Measurements from ENCODE around the gene UBL4A. TPM values are rescaled to one million over a fixed set of nuclear protein-coding genes. Genes with fewer than 3 reads are reported as not detected.
A peak's percentile ranks its signal among the peaks of the same experiment; 100 is the strongest.

Gene UBL4A
- 10.9 and 35.0 TPM in 2 replicates for total RNA-seq (ENCODE audit: low replicate concordance)

- DNase-seq (ENCODE audit: low read depth) = peak; percentile 15
- peak within 1 kb of the TSS; percentile 67 for H3K4me3 ChIP-seq (ENCODE audit: low read depth, low read length)
- TF ChIP-seq CTCF (IDR thresholded peaks at IDR 0.05; ENCODE audit: insufficient read depth, low read length) = no peak
These were observed at the start of gene UBL4A for GRCh38 chrX:154486396-154487207. Gene UBL4A, minus strand, starts transcription at chrX:154486615. Its CDS starts 31 bp downstream, at chrX:154486584.

GRCh38 chrX:154535892-154536291, 49.5 kb upstream of the UBL4A start:
- no peak for TF ChIP-seq CTCF (IDR thresholded peaks at IDR 0.05; ENCODE audit: insufficient read depth, low read length)
- no peak for DNase-seq (ENCODE audit: low read depth)
- H3K4me3 ChIP-seq (ENCODE audit: low read depth, low read length) = no peak overlapping the region

GRCh38 chrX:154534526-154535322, 48.3 kb upstream of the UBL4A start:
- H3K4me3 ChIP-seq (ENCODE audit: low read depth, low read length) = no peak overlapping the region
- DNase-seq (ENCODE audit: low read depth) = peak; percentile 84
- TF ChIP-seq CTCF (IDR thresholded peaks at IDR 0.05; ENCODE audit: insufficient read depth, low read length) = peak; percentile 95

GRCh38 chrX:154532690-154533089, 46.3 kb upstream of the UBL4A start:
- no peak for DNase-seq (ENCODE audit: low read depth)
- no peak for TF ChIP-seq CTCF (IDR thresholded peaks at IDR 0.05; ENCODE audit: insufficient read depth, low read length)

GRCh38 chrX:154531626-154532025, 45.2 kb upstream of the UBL4A start:
- no peak overlapping the region for H3K4me3 ChIP-seq (ENCODE audit: low read depth, low read length)
- peak; percentile 67 for DNase-seq (ENCODE audit: low read depth)
- TF ChIP-seq CTCF (IDR thresholded peaks at IDR 0.05; ENCODE audit: insufficient read depth, low read length) = no peak

More at GRCh38 chrX:154532690-154533089, 46.3 kb upstream of the UBL4A start:
- H3K4me3 ChIP-seq (ENCODE audit: low read depth, low read length) = no peak overlapping the region

GRCh38 chrX:154530286-154530685, 43.9 kb upstream of the UBL4A start:
- no peak for DNase-seq (ENCODE audit: low read depth)
- TF ChIP-seq CTCF (IDR thresholded peaks at IDR 0.05; ENCODE audit: insufficient read depth, low read length) = no peak
- no peak overlapping the region for H3K4me3 ChIP-seq (ENCODE audit: low read depth, low read length)

All from fibroblast of the aortic adventitia (primary cell).